ENCODE results near the gene COL27A1.

DNA sequence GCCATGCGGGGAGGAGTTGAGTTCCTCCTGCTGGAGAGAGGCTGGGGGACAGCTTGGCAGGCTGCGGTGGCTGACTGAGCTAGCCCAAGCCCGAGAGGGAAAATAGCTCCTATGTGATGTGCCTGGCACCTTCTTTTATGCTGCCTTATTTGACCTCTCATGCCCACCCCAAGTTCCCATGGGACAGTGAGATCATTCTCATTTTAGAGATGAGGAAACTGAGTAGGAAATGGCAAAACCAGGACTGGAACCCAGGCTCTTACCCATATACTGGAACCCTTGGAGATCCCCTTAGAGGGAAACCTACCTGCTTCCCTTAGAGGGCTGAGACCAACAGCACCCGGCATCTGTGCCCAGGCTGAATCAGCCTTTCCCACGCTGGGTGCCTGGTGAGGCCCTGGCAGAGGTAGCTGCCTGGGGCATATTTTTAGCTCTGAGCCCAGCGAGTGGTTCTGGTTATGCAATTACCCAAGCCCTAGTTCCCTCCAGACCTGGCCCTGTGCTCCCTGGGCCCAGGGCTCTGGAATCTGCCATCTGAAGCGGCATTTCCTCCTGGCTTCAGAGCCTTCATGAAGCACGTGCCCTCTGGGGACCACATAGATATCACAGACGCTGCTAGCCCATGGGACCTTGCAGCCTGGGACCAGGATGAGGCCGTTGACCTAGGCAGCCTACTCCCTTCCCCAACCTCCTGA, 23.6 kb downstream of the COL27A1 start:
- TF ChIP-seq POLR2A (IDR thresholded peaks at IDR 0.05; ENCODE audit: low read depth, low read length) (no peak), TAF1 (IDR thresholded peaks at IDR 0.05; ENCODE audit: borderline replicate concordance, low read depth, low read length) (no peak), POLR2AphosphoS5 (IDR thresholded peaks at IDR 0.05; ENCODE audit: low read depth, low read length) (no peak)

Data from GM12892 (cell line).